GM19328 (cell line): ENCODE measurements around the gene RFX2.
"Not testable (repeated sequence)": the region's sequence is repeated elsewhere in the genome, so short reads cannot be mapped to it uniquely, and the experiment has no call there.

Source experiments
- ATAC-seq: cut with Tn5 transposase; IDR thresholded peaks from one replicate; pipeline ENCODE4 v1.9.1; 2021; ENCODE audit warnings: mild to moderate bottlenecking, moderate library complexity; ENCODE audit not compliant: unreplicated experiment

RFX2 gene

GRCh38 chr19:6076675-6077463, 33.4 kb downstream of the RFX2 start:
- ATAC-seq: no peak

DNA sequence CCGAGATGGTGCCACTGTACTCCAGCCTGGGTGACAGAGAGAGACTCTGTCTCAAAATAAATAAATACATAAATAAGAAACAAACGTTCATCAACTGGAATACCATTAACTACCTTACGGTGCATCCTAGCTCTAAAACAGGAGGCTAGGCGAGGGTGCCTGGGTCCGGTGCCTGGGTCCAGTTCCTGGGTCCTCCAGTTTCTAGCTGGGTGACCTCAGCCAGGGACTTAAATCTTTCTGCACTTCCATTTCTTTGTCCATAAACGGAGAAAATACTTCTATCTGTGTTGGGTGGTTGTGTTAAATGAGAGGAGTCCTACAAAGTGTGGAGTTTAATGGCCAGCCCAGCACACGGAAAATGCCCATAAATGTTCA, 34.0 kb downstream of the RFX2 start:
- no peak for ATAC-seq

- no peak for ATAC-seq
Measured at GRCh38 chr19:6074709-6075403, 35.4 kb downstream of the RFX2 start.

- no peak for ATAC-seq
Measured at GRCh38 chr19:6073858-6074708, 36.2 kb downstream of the RFX2 start.

- ATAC-seq: not testable (repeated sequence)
Measured at GRCh38 chr19:6073233-6073632, 37.1 kb downstream of the RFX2 start.

GRCh38 chr19:6071875-6072274, 38.4 kb downstream of the RFX2 start:
- ATAC-seq: no peak

- ATAC-seq: no peak
Measured at GRCh38 chr19:6070720-6071485, 39.4 kb downstream of the RFX2 start.

GRCh38 chr19:6070207-6070681, 40.1 kb downstream of the RFX2 start:
- ATAC-seq: no peak

- no peak for ATAC-seq
Measured at GRCh38 chr19:6069268-6069791, 41.0 kb downstream of the RFX2 start.

- no peak for ATAC-seq
Measured at GRCh38 chr19:6068711-6069110, 41.6 kb downstream of the RFX2 start.

DNA sequence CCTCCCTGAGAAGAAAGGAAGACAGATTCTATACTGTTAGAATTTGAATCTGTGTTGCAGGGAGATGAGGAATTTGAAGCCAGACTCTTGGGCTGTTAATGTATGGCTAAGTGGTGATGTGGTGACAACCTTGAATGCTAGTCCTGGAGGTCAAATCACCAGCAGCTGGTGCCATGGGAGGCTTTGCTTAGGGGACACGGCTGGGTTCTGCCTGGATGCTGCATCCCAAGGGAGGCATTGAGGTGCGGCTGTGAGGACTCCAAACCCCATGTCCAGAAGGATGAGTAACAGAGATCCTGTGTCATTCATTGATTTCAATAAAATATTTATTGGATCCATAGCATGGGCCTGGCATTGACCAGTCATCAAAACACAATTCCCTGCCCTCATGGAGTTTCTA, 42.3 kb downstream of the RFX2 start:
- no peak for ATAC-seq

DNA sequence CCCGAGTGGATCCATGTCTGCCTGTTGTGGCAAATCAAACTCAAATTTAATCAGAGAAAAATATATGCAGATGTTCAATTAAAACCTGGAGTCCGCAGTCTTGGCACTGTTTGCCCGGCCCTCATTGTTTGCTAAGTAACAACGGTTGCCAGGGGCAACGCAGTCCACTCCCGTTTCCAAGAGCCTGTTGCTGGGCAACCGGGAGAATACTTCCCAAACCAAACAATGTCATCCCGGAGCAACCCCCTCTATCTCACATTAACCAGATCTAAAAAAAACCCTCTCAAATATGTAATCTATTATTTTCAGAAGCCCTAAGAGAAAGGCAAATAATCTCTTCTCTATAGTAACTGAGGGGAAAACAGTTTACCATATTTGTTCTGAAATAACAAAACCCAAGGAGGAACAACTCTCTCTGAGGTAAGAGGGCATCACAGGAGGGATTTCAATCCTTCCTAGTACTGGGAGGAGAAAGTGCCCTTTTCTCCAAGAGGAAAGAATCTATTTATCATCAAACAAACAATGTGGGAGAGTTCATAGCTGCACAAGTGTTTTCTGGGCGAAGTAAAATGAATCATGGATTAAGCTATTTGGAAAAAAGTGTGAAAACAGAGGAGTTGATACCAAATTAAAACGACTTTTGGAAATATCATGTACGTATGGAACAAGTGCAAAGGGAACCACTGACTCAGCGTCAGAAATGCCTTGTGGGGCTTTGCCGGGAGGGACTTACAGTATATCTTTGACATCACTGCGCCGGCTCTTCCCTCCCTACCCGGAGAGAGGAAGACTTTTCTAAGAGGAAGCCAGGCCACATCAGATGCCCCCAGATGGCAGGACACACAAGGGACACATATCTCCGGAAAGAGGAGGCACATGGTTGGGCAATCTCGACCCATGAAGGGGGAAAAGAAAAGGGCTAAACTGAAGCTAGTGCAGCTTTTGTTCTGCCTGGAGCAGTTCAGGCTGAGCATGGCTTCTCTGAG, 43.3 kb downstream of the RFX2 start:
- ATAC-seq: no peak

- ATAC-seq: no peak
Measured at GRCh38 chr19:6065685-6066374, 44.5 kb downstream of the RFX2 start.

GRCh38 chr19:6064336-6065073, 45.8 kb downstream of the RFX2 start:
- ATAC-seq: no peak

DNA sequence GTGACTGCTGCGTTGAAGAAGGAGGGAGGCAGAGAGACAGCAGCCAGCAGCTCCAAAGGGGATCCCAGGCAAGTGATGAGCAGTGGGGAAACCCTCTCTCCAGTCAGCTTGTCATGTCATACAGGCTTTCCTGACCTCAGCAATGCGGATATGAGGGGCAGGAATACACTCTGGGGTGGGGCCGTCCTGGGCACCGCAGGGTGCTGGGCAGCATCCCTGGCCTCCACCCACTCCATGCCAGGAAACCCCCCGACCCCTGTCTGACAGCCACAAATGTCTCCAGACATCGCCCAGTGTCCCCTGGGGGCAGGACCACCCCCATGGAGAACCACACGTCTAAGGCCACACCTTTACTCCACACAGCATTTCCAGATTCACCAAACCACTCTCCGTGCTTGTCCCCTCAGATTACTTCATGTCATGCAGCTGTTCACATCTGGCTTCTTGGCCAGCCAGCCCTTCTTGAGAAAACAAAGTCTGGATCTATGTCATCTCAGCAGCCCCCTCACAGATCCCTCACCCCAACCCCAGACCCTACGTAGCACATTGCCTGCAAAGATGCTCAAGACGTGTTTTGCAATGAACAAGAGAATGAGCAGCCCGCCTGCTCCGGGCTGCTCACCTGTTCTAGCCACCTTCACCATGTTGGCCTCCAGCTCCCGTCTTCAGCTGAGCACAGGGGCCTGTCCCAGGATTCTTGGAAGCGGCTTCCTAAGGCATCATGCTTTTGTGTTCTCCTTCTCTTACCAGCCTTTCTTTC, 46.5 kb downstream of the RFX2 start:
- no peak for ATAC-seq

DNA sequence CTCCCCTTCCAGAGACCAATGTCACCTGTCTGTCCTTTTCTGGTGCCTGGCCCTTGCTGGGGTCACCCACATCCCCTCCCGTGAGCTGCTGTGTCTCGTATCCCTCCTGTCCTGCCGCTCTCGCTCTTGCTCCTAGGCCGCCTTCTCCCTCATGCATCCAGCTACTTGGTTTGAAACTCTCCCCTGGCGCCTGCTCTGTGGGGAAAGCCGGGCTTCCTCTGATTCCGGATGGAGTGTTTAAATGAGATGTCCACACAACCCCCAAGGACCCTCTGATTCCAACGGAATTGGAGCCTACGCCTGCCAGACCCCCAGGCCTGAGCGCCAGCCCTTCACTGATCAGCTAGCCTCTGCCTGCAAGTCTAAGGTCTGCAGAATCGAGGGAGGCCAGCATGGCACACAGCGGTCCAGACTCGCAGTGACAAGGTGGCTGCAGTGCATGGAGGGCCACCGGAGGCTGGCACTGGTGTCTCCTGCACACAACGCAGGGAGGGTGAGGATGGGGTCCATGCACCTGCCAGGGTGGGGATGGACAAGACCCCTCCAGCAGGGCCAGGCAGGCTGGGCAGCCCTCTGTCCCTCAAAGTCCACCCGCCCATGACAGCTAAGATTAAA, 47.2 kb downstream of the RFX2 start:
- ATAC-seq: no peak

- ATAC-seq: no peak
Measured at GRCh38 chr19:6062274-6062673, 48.0 kb downstream of the RFX2 start.
